GM12891 (cell line): ENCODE data around the gene GALNT9.

Experiments used
- PAX5 ChIP-seq: IDR thresholded peaks from 2 replicates; pipeline ENCODE4 v1.6.1; 2011; ENCODE audit warnings: low read length, moderate library complexity, mild to moderate bottlenecking; ENCODE audit not compliant: insufficient read depth, severe bottlenecking
- POLR2A ChIP-seq: IDR thresholded peaks from 2 replicates; pipeline ENCODE4 v1.6.1; 2011; ENCODE audit warnings: low read depth, low read length, control low read depth
- POLR2AphosphoS5 ChIP-seq: IDR thresholded peaks from 2 replicates; pipeline ENCODE4 v1.6.1; 2011; ENCODE audit warnings: low read depth, low read length, control low read depth
- POU2F2 ChIP-seq: IDR thresholded peaks from 2 replicates; pipeline ENCODE4 v1.6.1; 2011; ENCODE audit warnings: low read depth, mild to moderate bottlenecking, control low read depth, low read length, moderate library complexity
- SPI1 ChIP-seq: IDR thresholded peaks from 2 replicates; pipeline ENCODE4 v1.6.1; 2011; ENCODE audit warnings: low read depth, low read length, control low read depth
- TAF1 ChIP-seq: IDR thresholded peaks from 2 replicates; pipeline ENCODE4 v1.6.1; 2011; ENCODE audit warnings: low read depth, low read length, control low read depth

GRCh38 chr12:132289356-132290202 lies 39.8 kb downstream of the GALNT9 start:
- no peak for TF ChIP-seq POLR2A
- TF ChIP-seq SPI1: no peak
- no peak for TF ChIP-seq TAF1
- TF ChIP-seq POLR2AphosphoS5: no peak
- no peak for TF ChIP-seq POU2F2
- no peak for TF ChIP-seq PAX5
